Left ventricle myocardium superior (tissue), 1 donor: ENCODE results near the gene FLAD1. TPM values are rescaled to one million over a fixed set of nuclear protein-coding genes. Genes with fewer than 3 reads are reported as not detected.

Experiments used
- ATAC-seq: fragments of 200-7000 bp; cut with Tn5 transposase; one replicate; pipeline ENCODE4 v1.9.1; 2020; ENCODE audit warnings: mild to moderate bottlenecking, moderate library complexity
- DNase-seq: peaks from one replicate; pipeline ENCODE4 v3.0.0-alpha.2; 2020
- intact Hi-C: fragments of 100-400 bp; cut with micrococcal nuclease; formaldehyde crosslinking; loops from one replicate; pipeline ENCODE4 v1.11.0; 2022
- long read RNA-seq: library from polyadenylated mRNA; unstranded; transcript quantifications from one replicate; pipeline ENCODE4 v2.0.0, GENCODE V29; 2021
- total RNA-seq: library from RNA; stranded (reverse); fragmentation: NEBNext Ultra II Directional; extraction: Animal tissue kit (Norgen Biotek cat#: 25700); gene quantifications from one replicate; pipeline ENCODE4 v1.2.1, GENCODE V29; 2021
- donor health status: DM: no; HTN: yes; CAD: no; lungs with severe emphysema.

Gene FLAD1
- 31.4 TPM for total RNA-seq
- long read RNA-seq, transcript FLAD1-201 (7 exons, 2,160 nt) = minor isoform, 6 of 56 reads
- long read RNA-seq, transcript FLAD1-203 (8 exons, 1,730 nt) = major isoform, 24 of 56 reads
- long read RNA-seq, partial matches to known transcripts = 15 of 56 reads
- long read RNA-seq, other reads (novel, unspliced or antisense) = 11 of 56 reads

DNA sequence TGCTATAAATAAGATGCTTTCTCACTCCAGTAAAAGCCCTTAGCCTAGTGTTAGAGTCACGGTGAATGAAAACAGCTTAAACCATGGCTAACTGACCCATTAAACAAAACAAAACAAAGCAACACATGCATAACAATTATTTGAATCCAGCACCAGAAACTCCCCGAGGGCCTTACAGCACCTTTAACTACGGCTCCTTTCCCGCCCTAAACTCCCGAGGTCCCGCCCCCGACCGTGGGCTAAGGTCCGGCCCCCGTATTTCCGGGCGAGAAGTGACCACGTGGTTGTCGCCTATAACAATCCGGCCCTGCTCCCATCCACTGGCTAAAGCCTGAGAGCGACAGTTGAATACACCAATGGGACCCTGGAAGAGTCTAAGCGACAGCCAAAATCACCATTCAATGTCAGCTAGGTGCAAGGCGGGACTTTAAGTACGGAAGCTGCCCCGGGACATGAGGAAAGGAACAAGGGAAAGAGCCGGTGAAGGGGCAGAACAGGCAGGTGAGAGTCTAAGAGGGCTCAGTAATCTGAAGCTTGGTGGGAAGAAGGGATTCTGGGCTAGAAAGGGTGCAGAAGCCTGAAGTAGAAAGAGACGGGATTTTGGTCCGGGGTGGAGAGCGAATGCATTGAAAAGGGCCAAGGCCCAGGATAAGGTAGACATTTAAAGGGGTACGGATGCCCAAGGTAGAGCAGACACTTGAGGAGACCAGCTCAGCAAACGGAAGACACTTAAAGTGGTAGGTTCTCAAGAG, at the start of gene FLAD1:
FLAD1 (plus strand) TSS at position 448 of the 752 bp plus-strand sequence. CDS start 351 bp downstream, outside the sequence.
- DNase-seq (peak; percentile 93), ATAC-seq (peak; percentile 100)
- intact Hi-C loops = no loop called here

DNA sequence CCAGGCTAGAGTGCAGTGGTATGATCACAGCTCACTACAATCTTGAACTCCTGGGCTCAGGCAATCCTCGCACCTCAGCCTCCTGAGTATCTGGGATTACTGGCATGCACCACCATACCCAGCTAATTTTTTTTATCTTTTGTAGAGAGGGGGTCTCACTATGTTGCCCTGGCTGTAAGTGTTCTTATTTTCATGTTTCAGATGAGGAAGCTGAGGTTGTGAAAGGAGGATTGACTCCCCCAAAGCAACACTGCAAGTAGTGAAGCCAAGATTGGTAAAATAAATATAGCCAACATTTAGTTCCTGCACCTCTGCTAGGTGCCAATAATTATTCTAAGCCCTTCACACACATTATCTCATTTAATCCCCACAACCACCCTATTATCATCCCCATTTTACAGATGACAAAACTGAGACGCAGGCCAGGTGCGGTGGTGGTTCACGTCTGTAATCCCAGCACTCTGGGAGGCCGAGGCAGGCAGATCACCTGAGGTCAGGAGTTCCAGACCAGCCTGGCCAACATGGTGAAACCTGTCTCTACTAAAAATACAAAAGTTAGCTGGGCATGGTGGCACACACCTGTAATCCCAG, 48.7 kb upstream of the FLAD1 start:
- ATAC-seq (no peak), DNase-seq (no peak)
- intact Hi-C loops = no loop called here

DNA sequence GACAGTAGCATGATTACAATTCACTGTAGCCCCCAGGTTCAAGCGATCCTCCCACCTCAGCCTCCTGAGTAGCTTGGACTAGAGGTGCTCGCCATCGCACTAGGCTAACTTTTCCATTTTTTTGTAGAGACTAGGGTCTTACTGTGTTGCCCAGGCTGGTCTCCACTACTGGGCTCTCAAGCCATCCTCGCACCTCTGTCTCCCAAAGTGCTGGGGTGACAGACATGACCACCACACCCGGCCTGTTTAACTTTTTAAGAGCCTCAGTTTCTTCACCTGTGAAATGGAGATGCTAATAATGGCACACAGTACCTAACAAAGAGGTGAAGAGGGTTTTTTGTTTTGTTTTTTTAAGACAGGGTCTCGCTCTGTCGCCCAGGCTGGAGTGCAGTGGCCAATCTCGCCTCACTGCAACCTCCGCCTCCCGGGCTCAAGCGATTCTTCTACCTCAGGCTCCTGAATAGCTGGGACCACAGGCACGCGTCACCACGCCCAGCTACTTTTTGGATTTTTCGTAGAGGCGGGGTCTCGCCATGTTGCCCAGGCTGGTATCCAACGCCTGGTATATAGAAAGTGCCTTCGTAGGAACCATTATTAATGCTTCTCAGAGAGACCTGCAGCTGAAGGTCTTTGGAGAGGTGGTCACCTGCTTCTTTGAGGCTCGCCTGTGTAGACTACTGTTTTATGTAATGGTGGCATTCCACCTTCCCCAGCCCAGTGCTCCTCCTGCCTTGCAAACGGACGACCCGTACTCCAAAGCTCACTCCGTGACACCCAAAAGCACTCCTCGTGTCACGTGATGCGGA, 47.2 kb upstream of the FLAD1 start:
- ATAC-seq (no peak), DNase-seq (no peak)
- intact Hi-C loops = no loop called here

DNA sequence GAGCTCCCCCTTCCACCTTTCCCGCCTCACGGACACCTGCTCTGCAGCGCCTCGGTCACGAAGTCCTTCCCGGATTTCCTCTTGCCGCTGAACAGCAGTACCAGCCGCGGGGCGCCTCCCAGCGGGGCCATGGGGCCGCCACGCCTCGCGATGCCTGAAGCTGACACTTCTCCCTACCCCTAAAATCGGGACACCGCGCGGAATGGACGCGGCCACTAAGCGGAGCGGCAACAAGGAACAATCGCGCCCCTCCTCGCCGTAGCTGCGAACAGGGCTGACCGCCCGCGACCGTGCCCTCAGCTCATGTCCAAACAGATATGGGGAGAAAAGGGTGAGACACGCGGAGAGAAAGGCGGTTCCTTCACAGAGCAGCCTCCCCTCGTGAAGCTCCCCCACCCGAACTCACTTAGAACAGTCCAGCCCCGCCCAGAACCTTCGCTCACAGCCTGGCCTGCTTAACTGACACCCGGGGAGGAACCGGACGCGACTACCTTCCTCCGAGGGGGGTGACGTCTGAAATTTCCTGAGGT, 46.5 kb upstream of the FLAD1 start, which contains the start of gene PMVK:
PMVK (minus strand) TSS at position 165 of the 530 bp plus-strand sequence; CDS start at position 131, 34 bp downstream.
- ATAC-seq = peak; percentile 93
- peak; percentile 96 for DNase-seq
- intact Hi-C loops = no loop called here

DNA sequence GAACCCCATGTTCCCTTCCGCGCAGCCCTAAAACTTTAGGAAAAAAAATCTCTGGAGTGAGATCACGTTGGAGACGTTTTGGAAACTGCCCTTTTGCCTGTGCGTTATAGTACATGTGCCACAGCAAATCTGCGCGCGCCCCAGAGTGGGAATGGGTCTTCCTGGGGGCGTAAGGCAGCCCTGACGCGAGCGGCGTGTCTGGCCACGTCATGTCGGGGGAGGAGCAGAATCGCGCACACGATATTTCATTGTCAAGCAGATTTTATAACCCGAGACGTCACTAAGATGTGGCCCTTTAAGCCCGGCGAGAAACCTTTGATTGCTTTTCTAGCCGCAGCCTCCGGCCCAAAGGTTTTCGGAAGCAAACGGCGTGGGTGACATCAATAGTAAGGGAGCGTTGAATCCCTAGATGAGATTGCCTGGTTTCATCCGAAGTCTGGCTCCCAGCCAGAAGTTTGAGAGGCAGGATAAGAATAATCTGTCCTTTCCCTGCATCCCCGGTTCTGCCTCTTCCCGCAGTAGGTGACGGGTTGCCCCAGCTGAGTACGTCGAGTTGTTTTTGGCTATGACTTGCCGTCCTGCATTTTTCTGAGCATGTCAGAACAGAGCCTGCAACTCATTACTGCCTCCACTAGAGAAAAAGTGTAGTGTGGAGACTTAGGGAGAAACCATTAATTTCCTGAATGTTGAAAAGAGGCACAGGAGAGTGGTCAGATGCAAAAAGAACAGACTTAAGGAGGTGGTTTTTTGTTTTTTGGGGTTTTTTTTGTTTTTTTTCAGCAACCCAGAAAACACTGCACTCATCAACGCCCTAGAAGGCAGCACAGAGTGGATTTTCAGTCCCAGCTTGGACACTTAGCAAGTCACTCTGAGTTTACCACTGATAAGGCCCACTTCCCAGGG, 45.8 kb upstream of the FLAD1 start:
- intact Hi-C loops = no loop called here
- ATAC-seq = peak; percentile 87
- DNase-seq = peak; percentile 93

DNA sequence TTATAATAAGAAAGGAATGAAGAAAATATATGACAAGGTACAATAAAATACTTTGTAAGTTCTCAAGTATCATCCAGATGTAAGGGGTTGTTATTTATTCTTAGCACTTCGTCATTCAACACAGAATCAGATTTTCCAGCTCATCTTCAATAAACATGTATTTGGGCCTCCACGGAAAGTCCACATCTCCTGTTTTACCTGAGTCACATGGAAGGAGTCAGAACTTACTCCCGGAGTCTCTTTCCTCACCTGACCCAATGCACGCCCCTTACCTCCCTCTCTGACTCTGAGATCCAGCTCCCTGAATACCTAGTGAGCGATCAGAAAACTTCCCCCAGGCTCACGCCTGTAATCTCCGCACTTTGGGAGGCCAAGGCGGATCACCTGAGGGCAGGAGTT, 45.2 kb upstream of the FLAD1 start:
- DNase-seq = no peak
- ATAC-seq = no peak
- intact Hi-C loops = no loop called here

DNA sequence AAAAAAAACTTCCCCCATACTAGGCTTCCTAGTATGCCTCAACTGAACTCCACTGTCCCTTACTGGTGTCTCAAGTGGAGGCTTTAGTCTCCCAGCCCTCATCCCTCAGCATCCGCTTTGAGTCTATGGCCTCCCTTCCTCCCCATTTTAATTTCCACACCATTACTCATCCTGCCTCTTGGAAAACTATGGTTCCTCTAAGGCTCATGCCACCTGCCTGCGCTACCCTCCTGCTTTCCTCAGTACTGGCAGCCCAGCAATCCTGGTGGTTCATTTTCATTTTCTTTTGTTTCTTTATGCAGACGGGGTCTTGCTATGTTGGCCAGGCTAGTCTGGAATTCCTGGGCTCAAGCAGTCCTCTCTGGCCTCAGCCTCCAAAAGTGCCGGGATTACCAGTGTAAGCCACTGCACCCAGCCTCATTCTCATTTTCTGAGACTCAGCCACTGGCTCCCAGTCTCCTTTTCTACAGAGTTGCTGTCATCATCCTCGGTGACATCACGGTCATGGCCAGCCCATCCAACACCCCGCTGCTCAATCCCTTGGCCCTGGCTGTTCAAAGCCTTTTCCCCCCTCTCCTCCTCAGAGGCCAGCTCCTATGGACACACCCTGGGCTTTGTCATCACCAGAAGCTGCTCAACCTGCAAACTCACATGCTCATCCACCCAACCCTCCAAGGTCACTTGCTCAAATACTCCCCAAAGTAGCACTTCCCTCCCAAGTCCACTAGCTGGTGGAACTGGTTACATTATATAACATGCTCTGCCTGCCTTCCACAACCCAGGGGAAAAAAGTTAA, 44.3 kb upstream of the FLAD1 start:
- intact Hi-C loops = no loop called here

DNA sequence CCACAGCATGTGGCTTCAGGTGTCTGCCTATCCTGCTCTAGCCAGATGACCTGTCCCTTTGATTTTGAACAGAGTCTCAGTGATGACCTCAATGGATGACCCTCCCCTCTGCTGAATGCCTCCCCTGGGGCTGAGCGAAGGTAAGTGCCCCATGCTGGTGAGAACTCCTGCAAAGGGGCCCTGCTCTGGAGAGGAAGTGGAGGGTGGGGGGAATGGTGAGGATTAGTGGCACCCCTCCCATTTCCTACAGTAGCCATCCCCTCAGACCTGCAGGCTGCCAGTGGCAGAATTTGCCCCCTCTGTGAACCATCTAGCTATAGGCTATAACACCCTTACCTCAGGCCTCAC, 43.0 kb upstream of the FLAD1 start:
- intact Hi-C loops = no loop called here
- DNase-seq (no peak), ATAC-seq (no peak)

More for the DNA sequence above, 44.3 kb upstream of the FLAD1 start:
- no peak for ATAC-seq
- no peak for DNase-seq

DNA sequence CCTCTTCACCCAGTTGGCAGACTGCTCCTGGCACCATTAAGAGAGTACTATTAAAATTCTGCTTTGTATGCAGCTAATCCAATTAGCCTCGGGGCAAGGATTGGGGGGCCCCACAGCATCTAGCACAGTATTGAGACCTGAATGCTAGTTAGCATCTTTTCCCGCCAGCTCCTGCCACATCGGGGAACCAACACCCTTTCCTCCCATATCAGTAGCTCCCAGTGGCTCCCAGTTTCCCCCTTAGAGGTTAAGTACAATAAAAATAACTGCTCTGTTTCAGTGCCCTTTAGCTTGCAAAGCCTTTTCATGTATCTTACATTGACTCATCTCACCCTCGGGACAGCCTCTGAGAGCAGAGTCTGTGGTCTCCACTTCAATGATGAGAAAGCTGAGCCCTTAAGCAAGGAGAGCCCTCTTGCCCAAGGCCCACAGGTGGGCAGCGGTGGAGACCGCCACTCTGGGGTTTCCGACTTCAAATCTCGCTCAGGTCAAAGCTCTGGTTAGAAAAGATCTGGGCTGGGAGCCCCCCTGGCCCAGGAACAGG, 42.4 kb upstream of the FLAD1 start:
- intact Hi-C loops = no loop called here
- no peak for DNase-seq
- ATAC-seq = no peak

DNA sequence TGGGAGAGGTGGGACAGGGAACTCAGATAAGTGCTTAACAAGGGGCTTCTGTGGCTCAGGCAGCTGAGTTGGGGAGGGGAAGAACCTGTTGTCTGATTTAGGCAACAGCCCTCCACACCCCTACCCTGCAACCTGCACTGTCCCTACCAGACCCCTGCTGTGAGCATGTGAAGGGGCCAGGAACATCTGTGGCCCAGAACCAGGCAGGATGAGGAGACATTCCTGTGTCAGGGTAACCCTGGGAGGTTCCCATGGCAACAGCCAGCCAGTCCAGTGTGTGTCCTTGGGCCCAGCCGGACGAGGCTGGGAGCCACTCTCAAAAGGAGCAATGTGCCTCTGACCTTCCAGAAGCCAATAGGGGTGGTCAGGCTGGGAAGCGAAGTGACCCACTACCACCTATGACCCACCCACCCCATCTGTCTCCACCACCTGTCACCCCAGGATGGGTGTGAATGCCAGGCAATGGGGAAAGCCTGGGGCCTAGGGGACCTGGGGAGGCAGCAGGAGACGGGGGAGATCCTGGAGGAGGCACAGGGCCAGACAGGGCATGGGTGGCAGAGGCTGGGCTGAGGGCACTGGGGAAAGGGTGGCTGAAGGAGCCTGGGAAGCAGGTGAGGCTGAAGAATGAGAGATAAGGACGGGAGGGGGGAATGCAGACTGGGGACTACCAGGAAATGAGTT, 41.7 kb upstream of the FLAD1 start:
- ATAC-seq (no peak), DNase-seq (peak; percentile 43)
- intact Hi-C loops = no loop called here

DNA sequence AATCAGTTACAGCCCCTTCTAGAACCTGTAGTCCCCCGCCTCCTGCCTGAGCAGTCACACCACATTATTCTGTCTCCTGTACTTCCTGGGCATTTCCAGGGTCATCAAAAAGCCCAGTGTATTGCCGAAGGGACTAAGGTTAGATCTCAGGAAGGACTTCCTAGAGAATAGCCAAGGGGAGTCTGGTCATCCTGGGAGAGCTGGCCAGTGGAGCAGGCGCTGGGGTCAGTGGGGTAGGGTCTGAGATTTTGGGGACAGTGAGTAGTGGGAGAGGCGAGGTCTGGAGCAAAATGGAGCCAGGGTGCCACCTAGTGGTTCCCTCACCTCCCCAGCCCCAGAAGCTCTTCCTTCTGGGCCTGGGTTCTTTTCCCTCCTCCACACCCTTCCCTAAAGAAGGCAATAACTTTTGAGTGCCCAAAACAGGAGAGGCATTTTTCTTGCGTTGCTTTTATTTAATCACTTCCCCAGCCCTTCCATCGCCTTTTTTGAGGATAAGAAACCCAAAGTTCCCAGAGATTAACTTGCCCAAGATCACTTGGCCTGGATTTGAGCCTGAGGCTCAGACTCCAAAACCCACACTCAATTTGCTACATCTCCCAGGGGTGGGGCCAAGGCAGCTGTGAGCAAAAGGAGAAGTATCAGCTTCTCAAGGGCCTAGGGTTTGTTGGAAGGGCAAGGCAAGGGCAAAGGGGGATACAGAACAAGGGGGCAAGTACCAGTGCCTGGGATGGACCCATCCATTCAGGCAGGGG, 39.3 kb upstream of the FLAD1 start:
- DNase-seq (peak; percentile 51), ATAC-seq (peak; percentile 60)

DNA sequence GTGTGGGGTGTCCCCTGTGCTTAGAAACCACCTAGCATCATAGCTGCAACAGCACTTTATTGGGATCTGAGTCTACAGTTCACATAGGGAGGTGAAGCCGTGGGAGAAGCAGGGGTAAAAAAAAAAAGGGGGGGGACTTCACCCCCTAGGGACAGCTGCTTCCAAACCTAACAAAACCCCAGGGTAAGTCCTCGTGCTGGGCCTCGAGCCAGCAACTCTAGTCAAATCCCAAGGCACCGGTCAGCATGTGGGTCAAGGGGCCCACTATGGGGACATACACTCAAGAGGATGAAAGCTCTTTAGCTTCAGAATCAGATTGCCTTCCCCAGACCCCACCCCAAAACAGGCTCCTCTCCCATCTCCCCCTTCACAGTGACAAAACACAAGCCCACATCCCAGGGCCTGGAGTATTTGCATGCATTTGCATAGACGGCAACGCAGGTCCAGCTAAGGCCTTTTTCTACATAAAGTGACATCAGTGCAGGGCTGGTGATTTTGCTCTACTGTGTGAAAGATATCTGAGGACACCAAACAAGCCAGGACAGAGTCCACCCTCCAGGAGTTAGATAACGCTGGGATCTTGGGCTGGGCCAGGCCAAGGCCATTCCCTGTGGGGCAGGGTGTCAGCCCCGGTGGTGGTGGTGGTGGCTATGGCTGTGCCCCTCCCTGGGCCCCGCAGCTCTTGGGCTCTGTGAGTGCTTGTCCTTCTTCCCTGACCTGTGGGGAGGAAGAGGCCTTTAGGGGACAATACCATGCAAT, 38.6 kb upstream of the FLAD1 start:
- intact Hi-C loops = no loop called here
- DNase-seq (peak; percentile 48), ATAC-seq (peak; percentile 10)

More for the DNA sequence above, 39.3 kb upstream of the FLAD1 start:
- intact Hi-C loops = no loop called here

DNA sequence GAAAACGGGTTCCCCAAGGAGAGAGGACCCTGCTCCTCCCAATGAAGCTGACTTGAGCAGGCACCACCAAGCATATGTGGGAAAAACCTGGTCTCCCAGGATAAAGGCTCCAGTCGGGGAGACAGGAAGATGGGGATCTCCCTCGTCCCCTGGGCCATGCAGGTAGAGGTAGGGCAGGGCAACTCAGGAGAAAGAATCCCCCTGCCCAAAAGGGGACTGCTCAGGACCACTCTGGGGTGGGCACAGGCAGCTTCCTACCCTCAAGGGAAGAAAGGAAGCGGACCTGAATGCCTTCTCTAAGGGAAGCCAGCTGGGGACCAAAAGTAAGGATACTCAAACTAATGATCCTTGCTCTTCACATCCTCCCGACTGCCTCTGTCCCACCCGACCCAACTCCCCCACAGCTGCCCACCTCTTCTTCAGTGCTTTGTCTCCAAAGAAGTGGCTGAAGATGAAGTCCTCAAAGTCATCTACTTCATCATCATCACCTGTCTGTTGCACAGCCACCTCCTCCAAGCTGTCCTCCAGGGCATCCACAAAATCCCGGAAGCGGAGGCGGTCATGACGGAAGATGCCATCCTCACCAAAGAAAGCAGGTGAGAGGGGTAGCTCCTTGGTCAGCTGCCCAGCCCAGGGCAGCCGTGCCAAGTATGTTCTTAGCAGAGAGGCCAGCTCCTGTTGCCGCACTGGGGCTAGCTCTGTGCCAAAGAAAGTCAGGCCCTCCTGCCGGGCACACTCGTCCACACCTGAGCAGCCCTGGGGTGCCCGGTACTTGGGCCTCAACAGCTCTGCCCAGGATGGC, 37.8 kb upstream of the FLAD1 start:
- DNase-seq (no peak), ATAC-seq (no peak)
- intact Hi-C loops = no loop called here

DNA sequence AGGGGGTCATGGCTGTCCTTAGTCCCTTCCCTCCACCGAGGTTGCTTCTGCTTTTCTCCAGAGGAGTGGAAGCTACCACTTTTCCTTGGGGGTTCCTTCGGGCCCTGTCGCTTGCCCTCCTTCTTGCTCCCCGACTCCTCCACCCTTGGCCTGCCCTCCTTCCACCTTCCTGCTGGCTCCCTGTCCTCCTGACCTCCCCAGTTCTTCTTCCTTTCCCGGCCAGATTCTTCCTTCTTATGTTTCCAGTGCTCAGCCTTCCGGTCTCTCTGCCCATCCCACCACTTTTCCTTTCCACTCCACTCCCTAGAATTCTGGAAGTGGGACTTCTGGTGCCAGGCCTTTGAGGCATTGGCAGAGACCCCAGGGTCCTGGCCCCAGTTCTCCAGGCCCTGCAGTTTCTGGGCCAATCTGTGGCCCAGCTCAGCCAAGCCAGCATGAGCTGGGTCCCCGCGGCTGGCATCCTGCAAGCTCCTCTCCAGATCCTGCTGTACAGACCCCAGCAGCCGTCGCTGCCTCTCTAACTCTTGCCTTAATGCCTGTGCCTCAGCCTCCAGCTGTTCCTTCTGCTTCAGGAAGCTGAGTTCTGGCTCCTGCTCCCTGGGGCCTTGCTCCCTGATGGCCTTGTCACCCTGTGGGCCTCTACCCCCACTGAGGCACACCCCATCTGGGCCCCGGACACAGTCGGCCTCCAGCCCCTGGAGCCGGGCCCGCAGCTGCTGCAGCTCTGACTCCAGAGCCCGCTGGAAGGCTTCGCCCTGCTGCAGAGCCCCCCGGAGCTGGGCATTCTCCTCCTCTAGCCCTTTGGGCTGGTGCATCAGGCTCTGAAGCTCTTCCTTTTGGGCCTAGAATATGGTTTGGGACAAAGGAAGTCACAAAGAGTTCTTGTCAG, 36.9 kb upstream of the FLAD1 start:
- no peak for ATAC-seq

More for the DNA sequence above, 36.9 kb upstream of the FLAD1 start:
- no peak for DNase-seq
- intact Hi-C loops = no loop called here
